ENCODE results near the gene TMX1. TPM values are rescaled to one million over a fixed set of nuclear protein-coding genes. Genes with fewer than 3 reads are reported as not detected.

Gene TMX1
- total RNA-seq, 4 donors from 2014 or later: 35.9 to 44.6 (median 43.0) TPM

GRCh38 chr14:51261151-51261550, 21.1 kb downstream of the TMX1 start:
- H3K27ac ChIP-seq: no peak overlapping the region
- no peaks in the 10 kb centered on the region for H3K4me1 ChIP-seq
- TF ChIP-seq POLR2A (IDR thresholded peaks at IDR 0.05) (no peak), CTCF (IDR thresholded peaks at IDR 0.05) (no peak)
- H3K4me3 ChIP-seq (replicated peaks in 1 of 3): no peak overlapping the region
- no peaks in the 10 kb centered on the region for H3K9me3 ChIP-seq
- no peaks in the 10 kb centered on the region for H3K36me3 ChIP-seq
- no peaks in the 10 kb centered on the region for H3K27me3 ChIP-seq
- intact Hi-C loops (cut with DNase I): no loop called here
- DNase-seq: no peak
- 95 to 96% methylated on average over 2 of the region's 2 CpGs for WGBS, 2 donors

- TF ChIP-seq CTCF (IDR thresholded peaks at IDR 0.05): no peak
- no peak for TF ChIP-seq POLR2A (IDR thresholded peaks at IDR 0.05)
- Histone ChIP-seq H3K9me3 (no peaks in the 10 kb centered on the region), H3K4me1 (no peaks in the 10 kb centered on the region), H3K27me3 (no peaks in the 10 kb centered on the region), H3K27ac (no peak overlapping the region), H3K4me3 (replicated peaks in 1 of 3) (no peak overlapping the region), H3K36me3 (no peaks in the 10 kb centered on the region)
- WGBS, 2 donors: 90 to 92% methylated on average over 2 of the region's 2 CpGs
- DNase-seq: no peak
- intact Hi-C loops (cut with DNase I): no loop called here
Observed at GRCh38 chr14:51262868-51263267, 22.8 kb downstream of the TMX1 start.

- no peak for TF ChIP-seq CTCF (IDR thresholded peaks at IDR 0.05)
- TF ChIP-seq POLR2A (IDR thresholded peaks at IDR 0.05): no peak
- Histone ChIP-seq H3K27ac (no peak overlapping the region), H3K4me3 (replicated peaks in 1 of 3) (no peak overlapping the region), H3K9me3 (no peaks in the 10 kb centered on the region), H3K27me3 (no peaks in the 10 kb centered on the region), H3K4me1 (no peaks in the 10 kb centered on the region), H3K36me3 (no peaks in the 10 kb centered on the region)
- intact Hi-C loops (cut with DNase I): no loop called here
- DNase-seq: no peak
- 95 to 98% methylated on average over 1 of the region's 1 CpG for WGBS, 2 donors
Observed at GRCh38 chr14:51269634-51270033, 29.6 kb downstream of the TMX1 start.

GRCh38 chr14:51276605-51277004, 36.6 kb downstream of the TMX1 start:
- Histone ChIP-seq H3K36me3 (no peaks in the 10 kb centered on the region), H3K27ac (no peak overlapping the region), H3K4me3 (replicated peaks in 1 of 3) (no peak overlapping the region), H3K27me3 (no peaks in the 10 kb centered on the region), H3K9me3 (no peaks in the 10 kb centered on the region), H3K4me1 (no peaks in the 10 kb centered on the region)
- DNase-seq: no peak
- 95 to 100% methylated on average over 1 of the region's 1 CpG for WGBS, 2 donors
- no peak for TF ChIP-seq POLR2A (IDR thresholded peaks at IDR 0.05)
- TF ChIP-seq CTCF (IDR thresholded peaks at IDR 0.05): no peak
- intact Hi-C loops (cut with DNase I): no loop called here

GRCh38 chr14:51277753-51278415, 37.8 kb downstream of the TMX1 start:
- 74 to 84% methylated on average over 4 of the region's 4 CpGs for WGBS, 2 donors
- DNase-seq: no peak
- H3K4me1 ChIP-seq: no peaks in the 10 kb centered on the region
- intact Hi-C loops (cut with DNase I): no loop called here
- TF ChIP-seq CTCF (IDR thresholded peaks at IDR 0.05): no peak
- no peak for TF ChIP-seq POLR2A (IDR thresholded peaks at IDR 0.05)
- H3K36me3 ChIP-seq: no peaks in the 10 kb centered on the region
- H3K9me3 ChIP-seq: no peaks in the 10 kb centered on the region
- no peak overlapping the region for H3K4me3 ChIP-seq (replicated peaks in 1 of 3)
- no peaks in the 10 kb centered on the region for H3K27me3 ChIP-seq
- H3K27ac ChIP-seq: no peak overlapping the region
